H1 (cell line): ENCODE data around the gene RHCG. TPM values are rescaled to one million over a fixed set of nuclear protein-coding genes. Genes with fewer than 3 reads are reported as not detected.

Experiments
- CTCF ChIA-PET: fragments of 300-600 bp; sonication (Branson Sonifier 250); formaldehyde crosslinking; loops from one replicate; lab custom pipeline; 2021; ENCODE audit not compliant: partially characterized antibody; lab: Charles Lee
- POLR2A ChIA-PET: fragments of 300-600 bp; sonication (Branson Sonifier 250); formaldehyde crosslinking; loops from one replicate; lab custom pipeline; 2021; ENCODE audit warnings: inconsistent platforms; ENCODE audit not compliant: partially characterized antibody; lab: Charles Lee
- DNase-seq, 2 experiments: peaks; one replicate each; pipeline versions ENCODE4 v3.0.0 to v3.0.0-alpha.2; 2010 to 2022; ENCODE audit warnings: low spot score in 2 of 2, low read depth in 1 of 2, mixed read lengths in 1 of 2
- FAIRE-seq: peaks from 2 replicates; lab custom pipeline; 2011; peaks lifted over from hg19 to GRCh38; lab: Jason Lieb, UNC
- H2AFZ ChIP-seq: 2 replicates; pipeline ENCODE4 v1.8.1; 2012; ENCODE audit warnings: low read length, inconsistent platforms
- H2AK5ac ChIP-seq: 2 replicates; pipeline ENCODE4 v1.6.1; 2013; ENCODE audit warnings: low read depth, low read length
- H2BK120ac ChIP-seq: replicated peaks from 2 replicates; pipeline ENCODE3; 2013; ENCODE audit warnings: low read depth, low read length, inconsistent platforms
- H2BK12ac ChIP-seq: 2 replicates; pipeline ENCODE4 v1.6.1; 2013; ENCODE audit warnings: low read depth, low read length
- H2BK15ac ChIP-seq: 2 replicates; pipeline ENCODE4 v1.6.1; 2013; ENCODE audit warnings: low read length
- H2BK20ac ChIP-seq: 2 replicates; pipeline ENCODE4 v1.6.1; 2013; ENCODE audit warnings: low read length
- H2BK5ac ChIP-seq: 2 replicates; pipeline ENCODE4 v1.6.1; 2013; ENCODE audit warnings: low read depth, low read length
- H3K14ac ChIP-seq: 2 replicates; pipeline ENCODE4 v1.6.1; 2013; ENCODE audit warnings: inconsistent platforms; ENCODE audit not compliant: insufficient read length
- H3K18ac ChIP-seq: 2 replicates; pipeline ENCODE4 v1.6.1; 2013; ENCODE audit warnings: low read length; ENCODE audit errors: extremely low read depth
- H3K23ac ChIP-seq: 2 replicates; pipeline ENCODE4 v1.6.1; 2013; ENCODE audit warnings: inconsistent platforms; ENCODE audit not compliant: insufficient read length
- H3K23me2 ChIP-seq: 2 replicates; pipeline ENCODE4 v1.6.1; 2013; ENCODE audit warnings: low read depth, low read length
- H3K27ac ChIP-seq: 2 replicates; pipeline ENCODE4 v1.6.1; 2011; ENCODE audit warnings: low read depth, low read length, inconsistent platforms
- H3K27me3 ChIP-seq, 4 experiments: replicated peaks in 1 of 4; 1 replicate in 1 of 4; 2 replicates in 3 of 4; pipeline versions ENCODE4 v1.6.1 to v1.8.1; 2011 to 2013; ENCODE audit warnings: low read length in 3 of 4, mild to moderate bottlenecking in 3 of 4, inconsistent platforms in 2 of 4, mixed read lengths in 2 of 4, moderate library complexity in 1 of 4; ENCODE audit not compliant: control insufficient read depth in 3 of 4, insufficient read depth in 3 of 4; ENCODE audit errors: extremely low read depth in 1 of 4
- H3K36me3 ChIP-seq, 4 experiments: 2 replicates each; pipeline versions ENCODE4 v1.6.1 to v1.8.1; 2011 to 2013; ENCODE audit warnings: mild to moderate bottlenecking in 4 of 4, low read length in 3 of 4, moderate library complexity in 2 of 4, control low read depth in 1 of 4, inconsistent platforms in 1 of 4; ENCODE audit not compliant: insufficient read depth in 4 of 4, control insufficient read depth in 2 of 4
- H3K4ac ChIP-seq: replicated peaks from 2 replicates; pipeline ENCODE3; 2013; ENCODE audit warnings: low read length, low read depth, mixed read lengths, inconsistent platforms; ENCODE audit not compliant: insufficient read length
- H3K4me1 ChIP-seq, 4 experiments: replicated peaks in 1 of 4; 1 replicate in 1 of 4; 2 replicates in 3 of 4; pipeline versions ENCODE4 v1.6.1 to v1.8.1; 2011 to 2013; ENCODE audit warnings: low read length in 3 of 4, inconsistent platforms in 2 of 4, mixed read lengths in 1 of 4; ENCODE audit not compliant: insufficient read depth in 4 of 4, control insufficient read depth in 3 of 4
- H3K4me2 ChIP-seq, 2 experiments: 2 replicates each; pipeline versions ENCODE4 v1.6.1 to v1.8.1; 2011 to 2013; ENCODE audit warnings: low read depth in 2 of 2, low read length in 2 of 2, control low read depth in 1 of 2, inconsistent platforms in 1 of 2, mild to moderate bottlenecking in 1 of 2; ENCODE audit not compliant: insufficient read depth in 1 of 2
- H3K4me3 ChIP-seq, 4 experiments: fragments of 200-600, 300-600 bp in 1 of 4; sonication (generic), shearing (Covaris generic), sonication (Bioruptor Twin) in 1 of 4; 2 replicates each; pipeline versions ENCODE4 v1.5.1 to v1.8.1; 2011 to 2016; ENCODE audit warnings: low read length in 4 of 4, low read depth in 3 of 4, control low read depth in 2 of 4, inconsistent platforms in 2 of 4, mild to moderate bottlenecking in 2 of 4, mixed read lengths in 1 of 4, moderate library complexity in 1 of 4; ENCODE audit not compliant: insufficient read depth in 2 of 4; ENCODE audit errors: extremely low read depth in 1 of 4
- H3K56ac ChIP-seq: replicated peaks from 2 replicates; pipeline ENCODE3; 2013; ENCODE audit warnings: low read depth, mild to moderate bottlenecking, mixed read lengths, low read length, inconsistent platforms; ENCODE audit not compliant: insufficient read length
- H3K79me1 ChIP-seq: 2 replicates; pipeline ENCODE4 v1.6.1; 2013; ENCODE audit warnings: low read depth, low read length, control low read depth
- H3K79me2 ChIP-seq, 2 experiments: 2 replicates each; pipeline versions ENCODE4 v1.6.1 to v1.8.1; 2012 to 2013; ENCODE audit warnings: low read length in 2 of 2, mild to moderate bottlenecking in 2 of 2, inconsistent platforms in 1 of 2; ENCODE audit not compliant: insufficient read depth in 2 of 2, control insufficient read depth in 1 of 2
- H3K9ac ChIP-seq, 4 experiments: replicated peaks in 1 of 4; 1 replicate in 1 of 4; 2 replicates in 3 of 4; pipeline versions ENCODE4 v1.6.1 to v1.8.1; 2011 to 2013; ENCODE audit warnings: low read depth in 3 of 4, low read length in 3 of 4, control low read depth in 2 of 4, mild to moderate bottlenecking in 2 of 4, moderate library complexity in 2 of 4, inconsistent platforms in 1 of 4; ENCODE audit errors: extremely low read depth in 1 of 4
- H3K9me3 ChIP-seq, 2 experiments: 2 replicates each; pipeline versions ENCODE4 v1.6.1 to v1.8.1; 2012 to 2013; ENCODE audit warnings: mild to moderate bottlenecking in 2 of 2, moderate library complexity in 2 of 2, control low read depth in 1 of 2, inconsistent platforms in 1 of 2, low read depth in 1 of 2, low read length in 1 of 2, mixed read lengths in 1 of 2; ENCODE audit not compliant: insufficient read depth in 2 of 2
- H4K20me1 ChIP-seq, 2 experiments: replicated peaks in 1 of 2; 2 replicates each; pipeline versions ENCODE3 to v1.8.1; 2011 to 2013; ENCODE audit warnings: inconsistent platforms in 2 of 2, low read length in 2 of 2, mild to moderate bottlenecking in 1 of 2; ENCODE audit not compliant: insufficient read depth in 2 of 2, control insufficient read depth in 1 of 2
- H4K5ac ChIP-seq: 2 replicates; pipeline ENCODE4 v1.6.1; 2013; ENCODE audit warnings: low read length, low read depth, mixed read lengths, inconsistent platforms; ENCODE audit not compliant: insufficient read length
- H4K8ac ChIP-seq: 2 replicates; pipeline ENCODE4 v1.8.0; 2013; ENCODE audit warnings: mild to moderate bottlenecking, moderate library complexity, low read length, inconsistent platforms; ENCODE audit not compliant: insufficient read depth; ENCODE audit errors: extremely low read depth
- H4K91ac ChIP-seq: replicated peaks from 2 replicates; pipeline ENCODE3; 2013; ENCODE audit warnings: low read length, mixed read lengths, inconsistent platforms; ENCODE audit not compliant: insufficient read length
- GTF2F1 ChIP-seq: IDR thresholded peaks from 2 replicates; pipeline ENCODE4 v1.6.1; 2012; ENCODE audit warnings: low read depth, low read length, improper control_type of control experiment, borderline replicate concordance
- NANOG ChIP-seq: IDR thresholded peaks from 2 replicates; pipeline ENCODE4 v1.6.1; 2011; ENCODE audit warnings: low read length, low read depth, mild to moderate bottlenecking, inconsistent platforms; ENCODE audit not compliant: insufficient read depth, poor library complexity, severe bottlenecking
- SRF ChIP-seq: IDR thresholded peaks from 2 replicates; pipeline ENCODE4 v1.6.1; 2011; ENCODE audit warnings: mild to moderate bottlenecking, low read depth, low read length, moderate library complexity
- TBP ChIP-seq: IDR thresholded peaks from 2 replicates; pipeline ENCODE4 v1.6.1; 2011; ENCODE audit warnings: low read depth, low read length, improper control_type of control experiment
- WGBS, 2 experiments: shearing (Covaris generic) in 1 of 2; methylation state at CpG; one replicate each; pipeline versions ENCODE4 v1.1.6 to v1.1.7; 2013 to 2015; ENCODE audit warnings: low lambda C conversion rate in 2 of 2, mixed read lengths in 2 of 2, inconsistent platforms in 1 of 2, low coverage in 1 of 2, missing lambda C conversion rate in 1 of 2; ENCODE audit not compliant: insufficient replicate concordance in 2 of 2, insufficient coverage in 1 of 2, insufficient read length in 1 of 2; ENCODE audit errors: extremely low coverage in 1 of 2, missing lambda C conversion rate in 1 of 2; 5-methylcytosine and 5-hydroxymethylcytosine counted together
- polyA plus RNA-seq, 7 experiments: library from polyadenylated mRNA; depleted of rRNA in 3 of 7; stranded (reverse) in 5 of 7; unstranded in 2 of 7; fragments of >200 nt in 5 of 7; fragments of 200-250 nt in 2 of 7; gene quantifications; 1 replicate in 5 of 7; 2 replicates in 1 of 7; 4 replicates in 1 of 7; pipeline versions ENCODE4 v1.2.1 to v1.2.3, GENCODE V29; 2011 to 2013; ENCODE audit warnings: missing spikeins in 2 of 7, mixed read lengths in 2 of 7
- total RNA-seq: library from RNA; stranded (reverse); fragmentation: NEBNext Ultra II Directional; extraction: Animal tissue kit (Norgen Biotek cat#: 25700); gene quantifications from 2 replicates; pipeline ENCODE4 v1.2.1, GENCODE V29; 2021
- TF ChIP-seq, protein P1 (sequence below): IDR thresholded peaks from 2 replicates; pipeline ENCODE4 v1.6.1; 2012; ENCODE audit warnings: inconsistent platforms

Gene RHCG
- total and polyA plus RNA-seq, 2 of the 8 experiments (the other 6 are each of a cell fraction or from before 2014, with no cell fraction given): 0.68 TPM; not detected in 1

DNA sequence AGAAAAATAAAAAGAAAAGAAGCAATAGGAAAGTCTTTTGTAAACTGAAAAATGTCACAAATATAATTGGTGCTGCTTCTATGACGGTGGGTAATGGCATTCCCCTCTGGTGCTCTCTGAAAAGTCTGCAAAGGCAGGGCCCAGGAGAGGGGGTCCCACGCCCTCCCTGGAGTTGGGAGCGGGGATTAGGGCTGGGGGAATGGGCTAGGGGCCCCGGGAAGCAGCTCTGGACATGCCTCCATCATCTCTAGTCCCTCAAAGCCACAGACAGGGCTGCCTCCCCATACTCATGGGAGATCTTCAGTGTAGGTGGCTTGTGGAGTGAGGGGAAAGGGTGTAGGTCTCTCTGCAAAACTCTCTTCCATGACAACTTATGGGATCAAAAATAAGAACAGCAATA is 7.8 kb upstream of the RHCG start:
- no peak for DNase-seq
- POLR2A ChIA-PET: no interaction called here

More for the DNA sequence above, 7.8 kb upstream of the RHCG start:
- H2BK15ac ChIP-seq: no peak overlapping the region
- H4K8ac ChIP-seq: no peak overlapping the region
- no peak overlapping the region for H3K23ac ChIP-seq
- H4K5ac ChIP-seq: no peak overlapping the region
- H3K9me3 ChIP-seq: no peaks in the 10 kb centered on the region
- H2AK5ac ChIP-seq: no peak overlapping the region
- H3K14ac ChIP-seq: no peak overlapping the region
- no peak overlapping the region for H3K4me3 ChIP-seq
- no peaks in the 10 kb centered on the region for H3K79me2 ChIP-seq
- H3K4me1 ChIP-seq: no peaks in the 10 kb centered on the region
- H4K20me1 ChIP-seq: no peaks in the 10 kb centered on the region
- TF ChIP-seq SRF: no peak
- TF ChIP-seq TBP: no peak
- no peak for TF ChIP-seq NANOG
- TF ChIP-seq GTF2F1: no peak
- TF ChIP-seq, protein P1, sequence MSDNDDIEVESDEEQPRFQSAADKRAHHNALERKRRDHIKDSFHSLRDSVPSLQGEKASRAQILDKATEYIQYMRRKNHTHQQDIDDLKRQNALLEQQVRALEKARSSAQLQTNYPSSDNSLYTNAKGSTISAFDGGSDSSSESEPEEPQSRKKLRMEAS: no peak
- H3K4ac ChIP-seq: no peak overlapping the region
- no peaks in the 10 kb centered on the region for H3K79me1 ChIP-seq
- no peak overlapping the region; the same call in 1 of the 2 replicates for H3K27ac ChIP-seq
- H3K27me3 ChIP-seq: no peaks in the 10 kb centered on the region
- no peak overlapping the region for H3K18ac ChIP-seq
- H2BK5ac ChIP-seq: no peak overlapping the region
- no peak overlapping the region for H4K91ac ChIP-seq
- no peaks in the 10 kb centered on the region for H3K36me3 ChIP-seq
- H3K9ac ChIP-seq: no peak overlapping the region
- no peak overlapping the region for H2AFZ ChIP-seq
- H3K4me2 ChIP-seq: no peak overlapping the region
- 83% methylated on average over 4 of the region's 4 CpGs; no CpG with 5 or more reads in 1 of the 2 experiments for WGBS, 2 experiments
- no peak overlapping the region for H2BK20ac ChIP-seq
- H2BK12ac ChIP-seq: no peak overlapping the region
- peaks cover 1% of the 10 kb centered on the region; the same call in 1 of the 2 replicates for H3K23me2 ChIP-seq
- no peak overlapping the region for H3K56ac ChIP-seq
- FAIRE-seq: no peak
- H2BK120ac ChIP-seq: no peak overlapping the region
- CTCF ChIA-PET: interaction anchor here (1.5 to 5.5 kb wide), 2 partner anchors 12 to 145 kb away, joined by 3 to 35 read pairs; no protein-coding TSS in a partner anchor
